Colonic mucosa (tissue), 4 donors: Measurements from ENCODE around the gene ZNF761. TPM values are rescaled to one million over a fixed set of nuclear protein-coding genes. Genes with fewer than 3 reads are reported as not detected.
"Not testable (repeated sequence)": the region's sequence is repeated elsewhere in the genome, so short reads cannot be mapped to it uniquely, and the experiment has no call there.

Experiments
- DNase-seq: peaks from one replicate; pipeline ENCODE4 v3.0.0-alpha.2; 2020
- H3K27ac ChIP-seq: fragments of 200-600 bp; one replicate; pipeline ENCODE4 v1.8.0; 2021
- H3K27me3 ChIP-seq: fragments of 200-600 bp; one replicate; pipeline ENCODE4 v1.8.0; 2021
- H3K36me3 ChIP-seq: fragments of 200-600 bp; one replicate; pipeline ENCODE4 v1.8.0; 2021
- H3K4me1 ChIP-seq: fragments of 200-600 bp; one replicate; pipeline ENCODE4 v1.8.0; 2021; ENCODE audit warnings: mild to moderate bottlenecking
- H3K4me3 ChIP-seq: fragments of 200-600 bp; one replicate; pipeline ENCODE4 v1.8.0; 2021
- H3K9ac ChIP-seq, 2 donors: one replicate each; pipeline ENCODE4 v1.7.0; 2013; ENCODE audit warnings: control low read depth in 2 of 2, low read depth in 2 of 2, low read length in 2 of 2
- H3K9me3 ChIP-seq: fragments of 200-600 bp; one replicate; pipeline ENCODE4 v1.8.0; 2021
- CTCF ChIP-seq: fragments of 200-600 bp; IDR thresholded peaks from one replicate; pipeline ENCODE4 v1.8.0; 2022; ENCODE audit warnings: antibody characterized with exemption, mild to moderate bottlenecking
- intact Hi-C: fragments of 100-400 bp; cut with DNase I; formaldehyde crosslinking; loops from one replicate; pipeline ENCODE4 v1.14.1; 2022
- total RNA-seq, 2 donors: library from RNA; stranded (reverse); fragmentation: NEBNext Ultra II Directional in 1 of 2; extraction: Animal tissue kit (Norgen Biotek cat#: 25700) in 1 of 2; gene quantifications; one replicate each; pipeline ENCODE4 v1.2.1, GENCODE V29; 2021
- donor health status: healthy.
- donor health status: DM: no; HTN: no; CAD: no.
- donor health status: DM: no; HTN: no; CAD: no.

The ZNF761 gene
- total RNA-seq, 2 donors from 2014 or later: 5.6 to 10.1 TPM

DNA sequence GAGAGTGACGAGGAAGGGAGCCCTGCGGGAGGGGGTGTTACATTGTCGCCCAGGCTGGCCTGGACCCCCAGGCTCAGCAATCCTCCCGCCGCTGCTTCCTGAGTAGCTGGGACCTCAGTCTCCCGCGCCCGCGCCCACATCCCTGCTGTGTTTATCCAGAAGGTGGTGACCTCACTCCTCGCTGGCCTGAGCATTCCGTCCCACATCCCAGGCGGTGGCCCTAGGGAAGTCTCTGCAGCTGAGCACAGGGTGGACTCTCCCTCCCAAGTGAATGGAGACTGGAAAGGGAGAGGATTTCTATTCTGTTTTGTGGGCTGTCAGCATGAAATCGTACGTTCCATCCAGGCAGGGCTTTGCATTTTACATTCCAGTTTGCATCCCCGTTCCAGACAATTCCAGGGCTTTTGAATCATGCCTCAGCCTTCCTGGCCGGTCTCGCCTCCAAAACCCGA lies 37.2 kb upstream of the ZNF761 start:
- Histone ChIP-seq H3K4me3 (peak overlapping the region; percentile 71), H3K9me3 (no peaks in the 10 kb centered on the region), H3K27me3 (no peaks in the 10 kb centered on the region), H3K4me1 (peaks cover 6% of the 10 kb centered on the region), H3K27ac (peak overlapping the region; percentile 82), H3K36me3 (no peaks in the 10 kb centered on the region), H3K9ac (peak overlapping the region; percentile 40 to 61)
- intact Hi-C loops: no loop called here
- DNase-seq: no peak
- no peak for TF ChIP-seq CTCF

DNA sequence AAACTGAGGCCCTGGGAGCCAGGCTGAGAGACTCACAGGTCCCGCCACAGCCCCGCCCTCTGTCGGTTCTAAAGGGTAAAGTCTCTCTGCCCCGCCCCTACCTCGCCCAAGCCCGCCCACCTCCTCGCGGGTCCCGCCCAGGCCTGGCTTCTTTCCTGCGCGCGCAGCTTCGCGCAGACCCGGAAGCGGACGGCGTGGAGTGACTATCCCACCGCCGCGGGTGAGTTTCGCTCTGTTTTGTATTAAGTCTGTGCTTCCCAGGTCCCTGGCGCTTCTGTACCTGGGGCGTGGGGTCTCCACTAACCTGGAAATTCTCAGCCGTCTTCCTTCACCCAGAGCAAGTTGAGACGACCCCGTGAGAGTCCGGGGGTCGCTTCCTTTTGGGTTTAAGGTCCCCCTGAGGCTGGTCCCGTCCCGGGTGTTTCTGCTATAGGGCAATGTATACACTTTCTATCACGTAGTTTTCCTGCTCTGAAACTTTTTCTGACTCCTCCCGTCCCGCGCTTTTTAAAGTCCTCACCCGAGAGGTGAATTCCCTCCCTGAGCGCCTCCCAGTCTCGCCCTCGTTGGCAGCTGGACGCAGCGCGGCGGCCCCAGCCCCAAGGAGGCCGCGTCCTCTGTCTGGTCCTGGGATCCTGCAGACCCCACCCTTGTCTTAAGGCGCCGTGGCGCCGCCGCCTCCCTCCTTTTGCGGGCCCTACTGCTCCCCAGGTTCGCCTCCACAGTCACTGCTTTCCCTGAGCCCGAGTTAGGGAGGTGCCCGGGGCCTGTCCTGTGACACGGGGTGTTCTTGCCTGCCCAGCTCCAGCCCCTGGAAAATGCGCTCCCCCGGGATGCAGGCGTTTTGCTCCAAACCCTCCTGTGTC lies 36.6 kb upstream of the ZNF761 start, which contains the start of gene ZNF765:
TSS of gene ZNF765 (plus strand) at position 176 of the 866 bp plus-strand sequence. CDS start 2,867 bp downstream, outside the sequence.
- H3K4me3 ChIP-seq: peak within 1 kb of the TSS; percentile 71
- H3K27me3 ChIP-seq: no peaks in the 10 kb centered on the region
- DNase-seq: peak; percentile 98
- H3K27ac ChIP-seq: peak within 1 kb of the TSS; percentile 82
- H3K4me1 ChIP-seq: peaks cover 6% of the 10 kb centered on the region
- peak; percentile 36 for TF ChIP-seq CTCF
- peak within 1 kb of the TSS; percentile 74 to 78 for H3K9ac ChIP-seq
- no peaks in the 10 kb centered on the region for H3K36me3 ChIP-seq
- no peaks in the 10 kb centered on the region for H3K9me3 ChIP-seq
- intact Hi-C loops: no loop called here

- Histone ChIP-seq H3K27ac (peak overlapping the region; percentile 82), H3K4me3 (peak overlapping the region; percentile 71), H3K9ac (peak overlapping the region; percentile 74 to 78)
- DNase-seq, H3K27me3 ChIP-seq, H3K36me3 ChIP-seq, intact Hi-C loops, H3K9me3 ChIP-seq, H3K4me1 ChIP-seq: not testable (repeated sequence)
Measured at GRCh38 chr19:53395840-53396524, 35.8 kb upstream of the ZNF761 start.

DNA sequence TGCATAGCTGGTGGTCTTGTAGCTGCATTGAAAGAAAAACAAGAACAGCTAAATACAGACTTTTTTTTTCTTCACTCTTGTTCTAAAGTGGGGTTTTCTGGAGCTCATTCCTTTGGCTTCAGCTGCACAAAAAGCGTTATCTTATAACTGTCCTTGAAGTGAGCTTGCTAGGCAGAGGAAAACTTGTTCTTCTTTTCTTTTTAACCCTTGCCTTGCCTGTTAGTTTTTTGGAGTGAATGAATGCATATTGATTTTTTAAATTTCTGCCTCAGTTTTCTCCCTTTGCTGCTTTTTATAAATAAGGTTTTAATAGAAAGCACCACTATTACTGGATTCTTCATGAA lies 35.3 kb upstream of the ZNF761 start:
- TF ChIP-seq CTCF: no peak
- H3K27ac ChIP-seq: no peak overlapping the region
- no peak overlapping the region for H3K4me3 ChIP-seq
- no peaks in the 10 kb centered on the region for H3K27me3 ChIP-seq
- H3K9me3 ChIP-seq: no peaks in the 10 kb centered on the region
- DNase-seq: no peak
- no peaks in the 10 kb centered on the region for H3K36me3 ChIP-seq
- no peak overlapping the region for H3K9ac ChIP-seq
- H3K4me1 ChIP-seq: peaks cover 6% of the 10 kb centered on the region
- intact Hi-C loops: no loop called here

DNA sequence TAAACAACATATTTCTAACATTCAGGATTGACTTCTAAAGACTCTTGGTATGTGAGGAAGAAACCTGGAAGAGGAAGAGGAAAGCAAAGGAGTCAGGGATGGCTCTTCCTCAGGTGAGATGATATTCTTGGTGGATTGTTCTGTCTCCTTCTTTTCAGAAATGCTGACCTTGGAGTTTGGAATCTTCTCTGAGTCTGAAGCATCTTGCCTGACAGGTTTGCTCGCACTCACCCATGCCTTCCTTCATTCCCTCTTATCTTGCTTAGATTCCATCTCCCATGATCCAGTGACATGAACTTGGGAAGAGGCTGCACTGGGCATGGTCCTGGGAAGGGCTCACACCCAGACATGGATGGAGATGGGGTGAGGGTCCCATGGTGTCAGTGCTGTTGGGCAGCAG lies 33.9 kb upstream of the ZNF761 start:
- H3K4me1 ChIP-seq, H3K4me3 ChIP-seq, H3K27ac ChIP-seq, DNase-seq, intact Hi-C loops, H3K9ac ChIP-seq, H3K9me3 ChIP-seq, H3K27me3 ChIP-seq, H3K36me3 ChIP-seq: not testable (repeated sequence)

- peaks cover 8% of the 10 kb centered on the region for H3K36me3 ChIP-seq
- intact Hi-C loops: no loop called here
- DNase-seq: no peak
- no peaks in the 10 kb centered on the region for H3K27me3 ChIP-seq
- no peak for TF ChIP-seq CTCF
- H3K27ac ChIP-seq: no peak overlapping the region
- H3K4me3 ChIP-seq: no peak overlapping the region
- H3K4me1 ChIP-seq: no peaks in the 10 kb centered on the region
- H3K9ac ChIP-seq: no peak overlapping the region
- H3K9me3 ChIP-seq: peaks cover 24% of the 10 kb centered on the region
Measured at GRCh38 chr19:53409505-53410204, 22.1 kb upstream of the ZNF761 start.

GRCh38 chr19:53420520-53421315 lies 11.1 kb upstream of the ZNF761 start:
- intact Hi-C loops: loop anchor here (10.0 kb wide), 1 partner anchor 84 kb away; no protein-coding TSS in a partner anchor
- not testable (repeated sequence) for H3K4me1 ChIP-seq, H3K27me3 ChIP-seq, H3K27ac ChIP-seq, H3K4me3 ChIP-seq, H3K9me3 ChIP-seq, H3K9ac ChIP-seq, H3K36me3 ChIP-seq, DNase-seq
